Femur (tissue), 1 donor: ENCODE measurements around the gene DNTTIP2.
A peak's percentile ranks its signal among the peaks of the same experiment; 100 is the strongest.
"Not testable (repeated sequence)": the region's sequence is repeated elsewhere in the genome, so short reads cannot be mapped to it uniquely, and the experiment has no call there.

ENCODE experiments used
- DNase-seq: peaks from one replicate; pipeline ENCODE4 v3.0.0-alpha.2; 2017

DNTTIP2 gene

DNA sequence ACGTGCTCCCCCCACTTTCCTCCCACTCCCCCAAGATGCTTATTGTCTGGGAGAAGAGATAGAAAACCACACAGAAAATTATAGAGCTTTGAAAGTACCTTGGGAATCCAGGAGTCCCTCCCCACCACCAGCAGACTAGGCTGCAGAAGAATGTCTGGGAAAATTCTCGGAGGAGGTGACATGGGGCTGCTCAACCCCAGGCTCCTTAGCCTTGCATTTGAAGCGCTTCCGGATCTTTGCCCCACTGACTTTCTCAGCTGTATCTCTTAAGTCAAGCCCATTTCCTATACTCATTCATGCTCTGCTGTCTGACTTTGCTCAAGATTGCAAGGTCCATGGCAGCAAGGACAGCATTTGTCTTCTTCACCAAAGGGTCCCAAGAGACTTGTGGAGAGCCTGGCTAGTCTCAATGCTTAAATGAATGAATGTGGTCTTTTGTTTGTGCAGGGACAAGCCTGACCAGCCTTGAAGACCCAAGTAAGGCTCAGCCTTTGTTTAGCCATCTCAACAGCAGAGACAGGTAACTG, 38.0 kb downstream of the DNTTIP2 start:
- no peak for DNase-seq

- no peak for DNase-seq
Observed at GRCh38 chr1:93839753-93840152, 39.3 kb downstream of the DNTTIP2 start.

- DNase-seq = no peak
Observed at GRCh38 chr1:93839307-93839706, 39.7 kb downstream of the DNTTIP2 start.

DNA sequence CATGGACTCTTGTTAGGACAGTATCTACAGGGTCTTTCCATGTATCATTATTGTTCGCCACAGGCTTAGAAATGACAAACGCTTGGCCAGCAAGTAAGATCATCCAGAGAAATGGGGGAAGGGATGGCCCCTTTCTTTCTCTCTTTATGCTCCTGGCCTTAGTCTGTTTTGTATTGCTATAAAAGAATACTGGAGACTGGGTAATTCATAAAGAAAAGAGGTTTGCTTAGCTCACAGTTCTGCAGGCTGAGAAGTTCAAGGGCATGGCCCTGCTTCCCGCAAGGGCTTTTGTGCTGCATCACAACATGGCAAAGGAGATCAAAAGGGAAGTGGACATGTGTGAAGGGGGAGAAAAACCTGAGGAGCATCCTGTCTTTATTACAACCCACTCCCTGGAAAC, 41.0 kb downstream of the DNTTIP2 start:
- DNase-seq = no peak

GRCh38 chr1:93833293-93833692, 45.7 kb downstream of the DNTTIP2 start:
- not testable (repeated sequence) for DNase-seq

DNA sequence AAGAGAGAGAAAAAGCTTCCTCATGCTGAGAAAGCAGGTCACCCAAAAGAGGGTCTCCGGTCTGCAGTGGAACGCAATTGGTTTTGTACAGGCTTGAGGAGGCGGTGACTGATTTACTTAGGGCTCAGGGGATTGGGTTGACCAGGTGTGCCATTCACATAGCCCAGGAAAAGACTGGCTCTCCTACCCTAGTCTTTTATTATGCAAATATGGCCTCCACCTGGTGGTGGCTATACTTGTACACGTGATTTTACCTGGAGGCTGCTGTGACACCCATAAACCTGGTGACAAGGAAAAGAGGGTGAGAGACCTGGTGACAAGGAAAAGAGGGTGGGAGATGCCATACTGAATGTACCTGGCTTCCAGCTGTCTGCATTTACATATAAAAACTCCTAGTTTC, 49.9 kb downstream of the DNTTIP2 start:
- no peak for DNase-seq

GRCh38 chr1:93828367-93828755, 50.6 kb downstream of the DNTTIP2 start:
- DNase-seq = no peak

DNA sequence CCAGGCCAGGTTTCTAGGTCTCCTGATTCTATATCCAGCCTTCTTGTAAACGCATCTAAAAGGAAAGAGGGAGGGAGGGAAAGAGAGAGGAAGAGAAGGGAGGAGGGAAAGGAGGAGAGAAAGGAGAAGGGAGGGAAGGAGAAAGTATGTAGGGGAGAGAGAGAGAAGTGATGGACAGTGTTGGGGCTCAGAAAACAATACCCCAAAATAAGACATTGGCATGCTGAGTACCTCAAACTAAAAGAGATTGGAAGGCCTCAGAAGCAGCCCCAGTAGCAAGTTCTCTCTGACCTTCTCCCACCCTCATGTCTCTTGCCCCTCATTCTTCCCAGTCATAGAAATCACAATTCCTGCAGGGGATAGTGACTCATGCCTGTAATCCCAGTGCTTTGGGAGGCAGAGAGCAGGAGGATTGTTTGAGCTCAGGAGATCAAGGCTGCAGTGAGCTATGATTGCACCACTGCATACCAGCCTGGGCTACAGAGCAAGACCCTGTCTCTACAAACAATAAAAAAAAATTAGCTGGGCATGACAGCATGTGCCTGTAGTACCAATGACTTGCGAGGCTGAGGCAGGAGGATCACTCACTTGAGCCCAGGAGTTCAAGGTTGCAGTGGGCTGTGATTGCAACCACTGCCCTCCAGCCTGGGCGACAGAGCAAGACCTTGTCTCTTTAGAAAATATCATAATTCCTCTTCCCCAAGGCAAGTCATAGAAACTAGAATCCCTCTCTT, 51.2 kb downstream of the DNTTIP2 start:
- no peak for DNase-seq

- DNase-seq = no peak
Observed at GRCh38 chr1:93827128-93827527, 51.9 kb downstream of the DNTTIP2 start.

DNA sequence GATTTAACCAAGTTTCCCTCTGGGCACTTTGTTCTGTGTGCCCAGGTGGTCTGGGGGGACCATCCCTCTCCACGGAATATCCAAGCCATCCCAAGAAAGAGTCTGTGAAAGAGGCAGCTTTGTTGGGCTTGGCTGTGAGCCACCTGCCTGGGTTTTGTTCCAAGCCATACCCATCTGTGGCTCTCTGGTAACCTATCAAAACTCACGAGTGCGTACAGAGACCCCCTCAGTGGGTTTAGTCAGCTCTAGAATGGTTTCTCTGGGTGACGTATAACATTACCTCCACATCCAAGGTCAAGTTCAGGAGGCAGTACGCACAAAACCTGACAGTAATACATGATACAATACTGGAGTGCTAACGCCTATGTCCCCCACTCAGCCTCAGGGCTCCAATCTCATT, 54.2 kb downstream of the DNTTIP2 start:
- DNase-seq = no peak

DNA sequence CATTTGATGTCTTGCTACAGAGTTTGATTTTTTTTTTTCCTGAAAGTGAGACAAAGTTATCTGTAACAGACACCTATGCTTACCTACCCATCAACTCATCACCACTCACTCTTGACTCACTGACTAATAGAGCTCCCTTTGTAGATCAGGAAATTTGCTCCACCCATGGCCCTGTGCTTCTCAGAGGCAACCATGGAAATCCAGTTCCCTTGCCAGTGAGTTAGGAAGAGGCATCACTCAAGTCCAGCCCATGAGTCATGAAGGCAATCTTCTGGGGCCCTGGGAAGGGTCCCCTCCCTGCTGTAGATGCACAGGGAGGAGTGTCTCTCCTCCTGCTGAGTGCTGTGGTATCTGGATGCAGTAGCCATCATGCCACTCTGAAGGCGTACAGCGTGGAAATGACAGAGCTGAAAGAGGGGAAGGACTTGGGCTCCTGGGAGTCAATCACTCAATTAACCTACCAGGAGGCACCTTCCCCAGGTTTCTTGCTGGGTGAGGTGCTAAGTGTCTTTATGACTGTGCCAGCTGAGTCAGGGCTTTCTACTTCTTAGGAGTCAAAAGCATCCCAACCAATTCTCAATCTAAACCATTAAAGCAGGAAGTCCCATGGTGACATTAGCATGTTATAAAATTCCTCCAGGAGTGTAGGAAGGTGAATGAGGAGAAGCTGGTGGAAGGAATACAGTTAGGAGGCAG, 56.1 kb downstream of the DNTTIP2 start:
- DNase-seq = no peak

- DNase-seq = no peak
Observed at GRCh38 chr1:93821423-93822144, 57.4 kb downstream of the DNTTIP2 start.

DNA sequence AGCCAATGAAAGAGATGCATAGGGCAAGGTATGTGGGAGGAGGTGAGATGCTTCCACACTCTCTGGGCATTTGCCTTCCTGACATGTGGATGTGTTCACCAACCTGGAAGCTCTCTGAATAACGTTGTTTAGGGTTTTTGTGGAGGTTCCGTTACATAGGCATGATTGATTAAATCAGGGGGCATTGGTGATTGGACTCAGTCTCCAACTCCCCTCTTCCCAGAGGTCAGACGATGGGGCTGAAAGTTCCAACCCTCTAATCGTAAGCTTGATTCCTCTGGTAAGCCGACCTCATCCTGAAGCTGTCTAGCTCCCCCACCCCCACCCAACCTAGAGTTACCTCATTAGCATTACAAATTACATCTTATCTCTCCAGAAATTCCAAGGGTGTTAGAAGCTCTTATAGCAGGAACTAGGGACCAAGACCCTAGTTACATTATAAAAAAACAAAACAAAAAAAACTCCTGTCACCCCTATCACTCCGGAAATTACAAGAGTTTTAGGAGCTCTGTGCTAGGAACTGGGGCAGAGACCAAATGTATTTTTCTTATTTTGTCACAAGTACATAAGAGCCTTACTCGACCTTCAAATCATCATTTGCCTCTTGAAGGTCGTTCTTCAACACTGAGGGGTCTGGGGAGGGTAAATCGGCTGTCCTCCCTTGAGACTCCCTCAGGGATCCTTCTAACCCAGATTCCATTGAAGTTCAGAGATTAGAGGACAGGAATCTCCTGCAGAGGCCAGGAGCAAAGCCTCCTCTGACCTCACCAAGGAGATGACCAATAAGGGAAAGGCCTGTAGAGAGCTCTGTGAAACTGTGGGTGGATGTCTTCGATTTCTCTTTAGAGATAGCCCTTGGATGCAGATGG, 58.2 kb downstream of the DNTTIP2 start:
- DNase-seq = no peak

DNA sequence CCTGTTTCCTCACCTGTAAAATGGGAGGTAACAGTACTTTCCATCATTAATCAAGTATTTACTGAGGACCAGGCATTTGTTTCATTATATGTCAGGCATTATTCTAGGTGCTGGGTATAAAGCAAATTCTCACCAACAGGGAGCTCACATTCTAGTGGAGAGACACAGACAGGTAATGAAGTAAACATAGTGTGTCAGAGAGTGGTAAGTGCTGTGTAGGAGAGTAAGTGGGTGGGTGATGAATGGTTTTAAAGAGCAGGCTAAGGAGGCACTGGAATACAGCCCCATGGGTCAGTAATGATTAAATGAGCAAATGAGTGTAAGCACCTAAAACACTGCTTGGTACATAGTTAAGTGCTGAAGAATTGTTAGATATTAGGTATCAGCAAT, 60.4 kb downstream of the DNTTIP2 start:
- DNase-seq = no peak

GRCh38 chr1:93817819-93818569, 61.0 kb downstream of the DNTTIP2 start:
- DNase-seq = no peak

- DNase-seq = peak; percentile 49
Observed at GRCh38 chr1:93816970-93817678, 61.9 kb downstream of the DNTTIP2 start.
